ENCODE measurements around the gene GNA12.

DNA sequence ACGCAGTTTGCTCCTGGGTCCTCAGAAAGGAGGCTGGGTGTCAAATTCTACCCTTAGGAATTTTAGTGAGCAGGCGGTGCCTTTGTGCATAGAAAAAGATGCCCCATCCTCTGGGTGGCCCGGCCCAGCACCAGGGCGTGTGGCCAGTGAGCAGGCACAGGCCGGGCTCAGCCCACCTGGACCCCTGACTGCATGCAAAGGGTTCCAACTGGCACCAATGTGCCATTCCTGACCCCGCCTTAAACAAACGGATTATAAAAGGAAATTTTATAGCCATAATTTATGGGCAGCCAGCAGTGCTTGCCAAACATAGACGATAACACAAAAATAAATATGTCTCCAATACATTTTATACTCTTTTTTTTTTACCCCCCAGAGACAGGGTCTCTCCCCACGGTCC, 40.1 kb upstream of the GNA12 start:
- TF ChIP-seq, protein P1, sequence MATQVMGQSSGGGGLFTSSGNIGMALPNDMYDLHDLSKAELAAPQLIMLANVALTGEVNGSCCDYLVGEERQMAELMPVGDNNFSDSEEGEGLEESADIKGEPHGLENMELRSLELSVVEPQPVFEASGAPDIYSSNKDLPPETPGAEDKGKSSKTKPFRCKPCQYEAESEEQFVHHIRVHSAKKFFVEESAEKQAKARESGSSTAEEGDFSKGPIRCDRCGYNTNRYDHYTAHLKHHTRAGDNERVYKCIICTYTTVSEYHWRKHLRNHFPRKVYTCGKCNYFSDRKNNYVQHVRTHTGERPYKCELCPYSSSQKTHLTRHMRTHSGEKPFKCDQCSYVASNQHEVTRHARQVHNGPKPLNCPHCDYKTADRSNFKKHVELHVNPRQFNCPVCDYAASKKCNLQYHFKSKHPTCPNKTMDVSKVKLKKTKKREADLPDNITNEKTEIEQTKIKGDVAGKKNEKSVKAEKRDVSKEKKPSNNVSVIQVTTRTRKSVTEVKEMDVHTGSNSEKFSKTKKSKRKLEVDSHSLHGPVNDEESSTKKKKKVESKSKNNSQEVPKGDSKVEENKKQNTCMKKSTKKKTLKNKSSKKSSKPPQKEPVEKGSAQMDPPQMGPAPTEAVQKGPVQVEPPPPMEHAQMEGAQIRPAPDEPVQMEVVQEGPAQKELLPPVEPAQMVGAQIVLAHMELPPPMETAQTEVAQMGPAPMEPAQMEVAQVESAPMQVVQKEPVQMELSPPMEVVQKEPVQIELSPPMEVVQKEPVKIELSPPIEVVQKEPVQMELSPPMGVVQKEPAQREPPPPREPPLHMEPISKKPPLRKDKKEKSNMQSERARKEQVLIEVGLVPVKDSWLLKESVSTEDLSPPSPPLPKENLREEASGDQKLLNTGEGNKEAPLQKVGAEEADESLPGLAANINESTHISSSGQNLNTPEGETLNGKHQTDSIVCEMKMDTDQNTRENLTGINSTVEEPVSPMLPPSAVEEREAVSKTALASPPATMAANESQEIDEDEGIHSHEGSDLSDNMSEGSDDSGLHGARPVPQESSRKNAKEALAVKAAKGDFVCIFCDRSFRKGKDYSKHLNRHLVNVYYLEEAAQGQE (IDR thresholded peaks at IDR 0.05; ENCODE audit: low read depth): no peak
- TF ChIP-seq, protein P2, sequence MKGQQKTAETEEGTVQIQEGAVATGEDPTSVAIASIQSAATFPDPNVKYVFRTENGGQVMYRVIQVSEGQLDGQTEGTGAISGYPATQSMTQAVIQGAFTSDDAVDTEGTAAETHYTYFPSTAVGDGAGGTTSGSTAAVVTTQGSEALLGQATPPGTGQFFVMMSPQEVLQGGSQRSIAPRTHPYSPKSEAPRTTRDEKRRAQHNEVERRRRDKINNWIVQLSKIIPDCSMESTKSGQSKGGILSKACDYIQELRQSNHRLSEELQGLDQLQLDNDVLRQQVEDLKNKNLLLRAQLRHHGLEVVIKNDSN (IDR thresholded peaks at IDR 0.05): no peak
- TF ChIP-seq RAD21 (IDR thresholded peaks at IDR 0.05; ENCODE audit: low read depth) (no peak), EP300 (IDR thresholded peaks at IDR 0.05; ENCODE audit: borderline replicate concordance) (no peak), ZBTB7A (IDR thresholded peaks at IDR 0.05; ENCODE audit: low read depth) (no peak), TEAD4 (IDR thresholded peaks at IDR 0.05) (no peak), NFIC (IDR thresholded peaks at IDR 0.05) (no peak), YY1 (IDR thresholded peaks at IDR 0.05; ENCODE audit: low read depth) (no peak)
- TF ChIP-seq, protein P3, sequence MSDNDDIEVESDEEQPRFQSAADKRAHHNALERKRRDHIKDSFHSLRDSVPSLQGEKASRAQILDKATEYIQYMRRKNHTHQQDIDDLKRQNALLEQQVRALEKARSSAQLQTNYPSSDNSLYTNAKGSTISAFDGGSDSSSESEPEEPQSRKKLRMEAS (IDR thresholded peaks at IDR 0.05): no peak

Data from Ishikawa (cell line).